HG02885 (cell line): ENCODE measurements around the gene HBM.
"Not testable (repeated sequence)": the region's sequence is repeated elsewhere in the genome, so short reads cannot be mapped to it uniquely, and the experiment has no call there.

ENCODE experiments used
- ATAC-seq: cut with Tn5 transposase; IDR thresholded peaks from one replicate; pipeline ENCODE4 v1.9.1; 2021; ENCODE audit warnings: mild to moderate bottlenecking; ENCODE audit not compliant: unreplicated experiment, poor library complexity

The HBM gene, protein sequence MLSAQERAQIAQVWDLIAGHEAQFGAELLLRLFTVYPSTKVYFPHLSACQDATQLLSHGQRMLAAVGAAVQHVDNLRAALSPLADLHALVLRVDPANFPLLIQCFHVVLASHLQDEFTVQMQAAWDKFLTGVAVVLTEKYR

DNA sequence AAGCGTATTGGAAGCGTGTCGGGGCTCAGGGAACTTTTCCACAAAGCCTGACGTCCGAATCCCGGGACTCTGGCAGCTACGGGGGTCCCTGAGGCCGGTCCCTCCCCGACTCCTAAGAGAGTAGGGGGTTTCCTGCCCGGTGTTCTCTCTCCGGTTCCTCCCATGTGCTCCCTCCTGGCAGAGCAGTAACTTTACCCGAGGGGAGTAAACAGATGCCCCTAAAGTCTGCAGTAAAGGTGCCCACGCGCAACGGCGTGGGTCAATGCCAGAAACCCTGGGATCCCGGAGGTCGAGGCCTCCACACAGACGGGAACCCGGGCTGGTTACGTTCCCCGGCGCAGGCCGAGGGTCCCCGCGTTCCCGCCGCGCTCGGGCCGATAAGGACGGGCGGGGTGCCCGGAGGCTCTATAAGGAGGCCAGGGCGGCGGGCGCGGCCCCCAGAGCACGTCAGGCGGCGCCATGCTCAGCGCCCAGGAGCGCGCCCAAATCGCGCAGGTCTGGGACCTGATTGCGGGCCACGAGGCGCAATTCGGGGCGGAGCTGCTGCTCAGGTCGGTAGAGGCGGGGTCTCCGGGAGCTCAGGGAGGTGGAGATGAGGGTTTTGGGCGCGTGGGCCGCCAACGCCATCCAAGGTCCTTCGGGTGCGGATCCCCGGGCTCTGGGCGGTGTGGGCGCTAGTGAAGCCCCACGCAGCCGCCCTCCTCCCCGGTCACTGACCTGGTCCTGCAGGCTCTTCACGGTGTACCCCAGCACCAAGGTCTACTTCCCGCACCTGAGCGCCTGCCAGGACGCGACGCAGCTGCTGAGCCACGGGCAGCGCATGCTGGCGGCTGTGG lies at the start of gene HBM:
HBM (plus strand) TSS at position 440 of the 836 bp plus-strand sequence; CDS start at position 460, 20 bp downstream.
- no peak for ATAC-seq

DNA sequence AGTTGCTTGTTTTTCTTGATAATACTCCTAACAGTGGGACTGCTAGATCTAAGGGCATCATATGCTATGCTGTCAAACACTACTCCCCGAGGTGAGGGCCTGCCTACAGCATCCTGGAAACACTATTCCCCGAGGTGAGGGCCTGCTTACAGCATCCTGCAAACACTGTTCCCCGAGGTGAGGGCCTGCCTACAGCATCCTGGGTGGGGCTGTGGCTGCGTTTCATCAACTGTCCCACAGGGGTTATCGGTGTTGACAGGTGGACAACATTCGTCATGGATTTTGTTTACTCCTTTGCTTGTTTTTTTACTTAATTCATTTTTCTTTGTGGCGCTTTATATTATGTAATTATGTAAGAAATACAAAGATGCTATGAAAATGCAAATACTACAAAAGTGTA lies 49.8 kb upstream of the HBM start:
- no peak for ATAC-seq

DNA sequence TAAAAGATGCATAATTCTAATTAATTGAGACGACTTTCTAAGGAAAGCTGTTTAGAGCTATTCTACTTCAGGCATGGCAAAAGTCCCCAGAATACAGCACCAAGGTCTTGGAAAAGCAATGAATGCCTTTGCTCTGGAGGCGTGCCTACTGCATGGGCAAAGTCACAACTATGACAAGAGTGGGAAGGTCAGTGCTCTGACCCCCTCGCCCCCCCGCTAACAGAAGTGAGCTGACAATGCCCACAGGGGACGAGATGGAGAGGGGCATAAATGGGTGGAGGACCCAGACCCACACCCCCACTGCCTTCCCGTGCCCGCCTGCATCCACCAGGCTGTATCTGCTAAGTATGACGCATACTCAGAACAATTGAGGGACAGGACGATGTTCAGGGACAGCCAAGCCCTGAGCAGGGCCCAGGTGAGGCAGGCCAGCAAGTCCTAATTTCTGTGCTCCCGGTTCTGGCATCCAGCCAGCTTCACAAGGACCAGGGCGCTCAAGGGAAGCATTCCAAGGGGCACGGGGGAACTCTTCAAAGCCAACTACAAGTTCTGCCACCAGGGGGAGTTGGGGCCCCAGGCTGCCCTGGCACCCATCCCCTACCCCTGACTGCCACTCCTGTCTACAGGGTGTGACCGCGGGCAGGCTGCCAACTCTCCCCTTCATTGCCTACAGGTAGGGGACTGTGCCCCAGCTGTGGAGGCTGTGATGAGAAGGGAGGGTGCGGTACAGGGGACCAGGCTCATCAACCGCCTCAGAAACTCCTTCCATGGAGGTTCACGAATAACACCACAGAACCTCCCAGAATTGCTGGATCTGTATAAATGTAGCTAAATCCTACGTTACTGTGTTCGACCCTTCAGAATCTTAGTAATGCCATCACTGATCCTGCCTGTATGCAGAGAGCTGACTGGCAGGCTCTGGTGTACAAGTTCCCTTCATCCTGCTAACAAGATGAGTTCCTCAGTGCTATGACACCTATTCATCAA lies 48.1 kb upstream of the HBM start:
- ATAC-seq: no peak

DNA sequence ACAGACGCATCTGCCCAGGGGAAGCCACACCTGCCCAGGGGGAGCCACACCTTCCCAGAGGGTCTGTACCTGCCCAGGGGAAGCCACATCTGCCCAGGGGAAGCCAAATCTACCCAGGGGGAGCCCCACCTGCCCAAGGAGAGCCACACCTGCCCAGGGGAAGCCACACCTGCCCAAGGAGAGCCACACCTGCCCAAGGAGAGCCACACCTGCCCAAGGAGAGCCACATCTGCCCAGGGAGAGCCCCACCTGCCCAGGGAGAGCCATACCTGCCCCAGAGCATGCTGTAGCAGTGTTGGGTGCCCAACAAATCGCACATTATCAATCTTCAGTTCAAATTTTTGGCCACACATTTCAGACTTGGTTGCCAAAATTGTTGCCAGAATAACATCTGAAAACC lies 46.9 kb upstream of the HBM start:
- ATAC-seq: no peak

DNA sequence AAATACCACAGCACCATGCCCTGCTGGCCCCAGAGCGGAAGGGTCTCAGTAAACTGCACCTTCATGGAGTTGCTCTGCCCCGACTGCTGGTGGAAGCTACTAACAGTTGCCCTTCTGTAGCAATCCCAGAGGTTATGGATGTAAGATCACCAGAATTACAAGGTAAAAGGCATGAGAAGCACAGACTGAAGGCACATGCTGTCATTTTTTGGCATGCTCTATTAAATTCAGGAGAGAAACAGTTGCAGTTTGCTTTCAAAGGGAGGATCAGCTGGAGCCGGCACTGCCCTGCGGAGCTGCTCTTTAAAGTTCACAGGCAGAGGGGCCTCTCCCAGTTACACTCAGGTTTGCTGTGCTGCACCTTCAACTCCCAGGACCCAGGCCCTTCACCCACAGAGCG lies 46.5 kb upstream of the HBM start:
- no peak for ATAC-seq

DNA sequence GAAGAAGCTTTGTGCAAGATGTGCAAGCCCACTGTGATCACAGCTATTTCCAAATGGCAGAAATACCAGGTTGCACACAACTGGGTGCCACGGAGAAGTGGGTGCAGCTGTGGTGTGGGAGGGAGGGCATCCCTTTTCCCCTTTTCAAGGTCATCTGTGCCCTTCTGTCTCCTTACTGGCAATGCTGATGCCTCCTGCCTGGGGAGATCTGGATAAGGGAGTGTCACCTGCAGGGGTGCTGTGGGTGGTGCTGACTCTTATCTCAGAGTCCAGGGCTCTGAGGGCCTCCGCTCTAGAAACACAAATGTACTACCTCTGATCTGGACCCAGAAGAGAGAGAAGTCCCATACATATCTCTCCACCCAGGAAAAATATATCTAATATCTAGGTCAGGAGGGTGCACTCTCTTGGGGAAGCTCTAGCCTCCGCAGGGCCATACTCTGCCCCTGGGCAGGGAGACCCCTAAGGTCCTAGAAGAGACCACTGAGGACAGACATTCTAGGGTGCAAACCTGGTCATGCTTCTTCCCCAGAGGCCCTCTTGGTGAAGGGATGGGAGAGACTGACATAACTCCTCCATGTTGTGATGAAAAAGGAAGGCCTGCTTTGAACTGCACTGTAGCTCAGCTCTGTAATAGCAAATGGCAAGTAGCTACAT lies 45.8 kb upstream of the HBM start:
- ATAC-seq: no peak

DNA sequence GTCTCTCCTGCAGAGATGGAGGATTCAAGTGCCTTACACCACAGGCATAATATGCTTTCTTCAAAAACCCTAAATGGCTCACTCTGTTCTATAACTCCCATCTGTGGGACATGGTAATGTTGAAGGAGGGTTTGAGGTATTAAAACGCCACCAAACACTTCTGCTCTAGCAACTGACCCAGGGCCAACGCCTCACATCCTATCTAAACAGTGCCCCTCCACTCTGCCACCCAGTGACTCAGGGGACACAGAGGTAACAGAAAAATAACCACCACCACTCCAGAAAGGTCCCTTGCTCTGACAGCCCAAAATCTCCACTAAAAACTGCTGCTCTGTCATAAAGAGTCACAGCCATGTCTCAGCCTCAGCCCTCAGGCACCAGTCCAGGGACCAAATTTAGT lies 45.0 kb upstream of the HBM start:
- no peak for ATAC-seq

DNA sequence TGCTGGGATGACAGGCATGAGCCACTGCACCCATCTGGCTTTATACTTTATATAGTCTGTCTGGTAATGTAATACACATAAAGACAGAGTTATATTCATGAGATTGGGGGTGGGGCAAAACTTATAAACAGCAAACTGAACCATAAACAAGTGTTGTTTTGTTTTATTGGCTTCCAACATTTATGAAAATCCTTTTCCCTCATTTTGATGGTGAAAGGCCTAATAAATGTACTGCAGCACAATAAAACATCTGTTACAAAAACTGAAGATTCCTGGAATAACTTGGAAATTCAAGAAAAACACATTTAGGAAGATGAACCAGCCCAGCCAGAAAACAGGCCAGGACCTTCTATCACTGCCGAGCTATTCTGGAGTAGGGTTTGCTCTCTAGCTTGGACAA lies 43.4 kb upstream of the HBM start:
- no peak for ATAC-seq

DNA sequence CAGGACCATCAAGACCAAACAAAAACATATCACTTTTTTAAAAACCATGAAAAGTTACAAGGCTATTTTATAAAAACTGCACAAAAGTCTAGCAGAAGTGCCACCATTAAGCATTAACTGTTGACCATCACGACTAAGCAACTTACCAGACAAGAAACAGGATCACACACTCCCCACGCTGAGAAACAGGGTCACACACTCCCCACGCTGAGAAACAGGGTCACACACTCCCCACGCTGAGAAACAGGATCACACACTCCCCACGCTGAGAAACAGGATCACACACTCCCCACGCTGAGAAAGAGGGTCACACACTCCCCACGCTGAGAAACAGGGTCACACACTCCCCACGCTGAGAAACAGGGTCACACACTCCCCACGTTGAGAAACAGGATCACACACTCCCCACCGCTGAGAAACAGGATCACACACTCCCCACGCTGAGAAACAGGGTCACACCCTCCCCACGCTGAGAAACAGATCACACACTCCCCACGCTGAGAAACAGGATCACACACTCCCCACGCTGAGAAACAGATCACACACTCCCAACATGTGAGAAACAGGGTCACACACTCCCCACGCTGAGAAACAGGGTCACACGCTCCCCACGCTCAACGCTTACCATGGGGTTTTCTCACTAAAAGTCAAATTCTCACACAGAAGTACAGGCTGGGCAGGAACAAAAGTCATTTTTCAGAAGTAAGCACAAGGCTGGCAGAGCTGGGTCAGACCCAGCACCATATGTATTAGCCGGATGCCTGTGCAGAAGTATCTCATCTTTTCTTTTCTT lies 42.0 kb upstream of the HBM start:
- ATAC-seq: not testable (repeated sequence)

DNA sequence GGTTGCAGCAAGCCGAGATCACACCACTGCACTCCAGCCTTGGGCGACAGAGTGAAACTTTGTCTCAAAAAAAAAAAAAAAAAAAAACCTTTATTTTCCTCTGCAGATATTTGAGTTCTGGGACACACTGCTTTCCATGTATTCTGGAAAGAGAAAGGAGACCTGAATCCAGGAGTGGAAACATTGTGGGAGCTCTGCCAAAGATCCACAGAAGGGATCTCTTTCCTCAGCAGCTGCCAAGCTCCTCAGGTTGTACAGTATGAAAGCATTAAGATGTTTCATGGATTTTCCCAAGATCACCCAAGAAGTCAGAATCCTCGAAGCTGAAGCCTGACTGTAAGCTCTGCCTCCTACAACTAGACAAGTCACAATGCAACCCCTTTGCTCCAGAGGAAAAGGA lies 40.8 kb upstream of the HBM start:
- no peak for ATAC-seq

DNA sequence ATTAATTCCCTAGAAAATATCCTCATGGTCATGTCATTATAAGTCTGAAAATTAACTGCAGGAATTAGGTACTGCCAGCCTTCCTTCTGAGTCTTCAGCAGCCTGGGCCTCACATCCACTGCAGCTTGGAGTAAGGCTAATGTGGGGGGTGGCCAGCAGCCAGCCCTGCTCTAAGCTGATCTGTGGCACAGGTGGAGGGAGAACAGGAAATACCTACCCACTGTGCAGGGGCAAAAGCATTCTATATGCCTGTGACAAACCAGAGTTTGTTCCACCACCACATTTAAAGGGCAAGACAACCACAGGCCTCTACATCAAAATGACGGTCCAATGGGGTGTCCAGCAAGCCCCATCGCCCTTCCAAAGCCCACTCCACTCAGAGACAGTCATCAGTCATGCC lies 36.7 kb upstream of the HBM start:
- no peak for ATAC-seq

DNA sequence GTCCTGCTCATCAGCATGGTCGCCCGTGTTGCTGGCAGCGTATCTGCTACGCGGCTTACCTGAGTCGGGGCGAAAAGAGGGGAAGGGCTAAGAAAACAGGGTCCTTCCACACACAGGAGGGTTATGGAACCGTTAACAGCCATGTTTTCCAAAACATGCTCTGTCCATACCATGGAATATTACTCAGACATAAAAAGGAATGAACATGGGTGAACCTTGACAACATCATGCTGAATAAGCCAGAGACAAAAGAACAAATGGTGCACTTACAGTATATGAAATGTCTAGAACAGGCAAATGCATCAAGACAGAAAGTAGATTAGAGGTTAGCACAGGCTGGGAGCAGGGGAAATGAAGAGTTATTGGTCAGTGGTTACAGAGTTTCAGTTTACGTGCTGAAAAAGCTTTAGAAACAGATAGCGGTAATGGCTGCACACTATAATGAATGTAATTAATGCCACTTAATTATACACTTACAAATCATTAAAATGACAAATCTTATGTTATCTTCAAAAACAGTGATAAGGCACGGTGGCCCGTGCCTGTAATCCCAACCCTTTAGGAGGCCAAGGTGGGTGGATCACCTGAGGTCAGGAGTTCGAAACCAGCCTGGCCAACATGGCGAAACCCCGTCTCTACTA lies 35.1 kb upstream of the HBM start:
- no peak for ATAC-seq

DNA sequence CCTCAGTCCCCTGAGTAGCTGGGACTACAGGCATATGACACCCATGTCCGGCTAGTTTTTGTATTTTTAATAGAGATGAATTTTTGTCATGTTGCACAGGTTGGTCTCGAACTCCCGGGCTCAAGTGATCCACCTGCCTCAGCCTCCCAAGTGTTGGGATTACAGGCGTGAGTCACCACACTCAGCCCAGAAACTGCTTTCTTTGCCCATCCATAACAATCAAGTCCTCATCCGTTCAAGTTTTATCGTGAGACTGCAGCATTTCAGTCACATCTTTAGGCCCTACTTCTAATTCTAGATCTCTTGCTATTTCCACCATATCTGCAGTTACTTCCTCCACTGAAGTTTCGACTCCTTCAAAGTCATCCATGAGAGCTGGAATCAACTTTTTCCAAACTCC lies 33.7 kb upstream of the HBM start:
- ATAC-seq: no peak

DNA sequence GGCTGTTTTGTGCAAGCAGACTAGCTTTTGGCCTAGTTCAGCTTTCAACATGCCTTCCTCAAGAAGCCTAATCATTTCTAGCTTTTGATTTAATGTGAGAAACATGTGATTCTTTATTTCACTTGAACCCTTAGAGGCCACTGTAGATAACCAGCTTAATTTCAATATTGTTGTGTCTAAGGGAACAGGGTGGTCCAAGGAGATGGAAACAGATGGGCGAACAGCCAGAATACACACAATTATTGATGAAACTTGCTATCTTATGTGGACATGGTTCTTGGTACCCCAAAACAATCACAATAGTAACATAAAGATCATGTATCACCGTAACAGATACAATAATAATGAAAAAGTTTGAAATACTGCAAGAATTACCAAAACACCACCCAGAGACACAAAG lies 32.1 kb upstream of the HBM start:
- ATAC-seq: no peak

DNA sequence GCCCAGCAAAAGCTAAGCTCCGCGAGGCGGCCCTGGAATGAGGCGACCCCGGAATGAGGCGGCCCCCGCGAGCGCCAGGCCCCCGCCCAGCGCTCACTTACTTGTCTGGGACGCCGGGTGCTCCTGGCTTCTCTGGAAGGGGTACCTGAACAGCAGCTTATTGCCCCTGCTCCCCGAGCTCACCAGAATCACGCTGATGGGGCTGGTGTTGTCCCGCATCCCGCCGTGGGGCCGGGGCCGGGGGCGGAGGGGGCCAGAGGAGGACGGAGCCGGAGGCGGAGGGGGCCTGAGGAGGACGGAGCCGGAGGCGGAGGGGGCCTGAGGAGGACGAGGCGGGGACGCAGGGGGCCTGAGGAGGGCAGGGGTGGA lies 27.7 kb upstream of the HBM start:
- ATAC-seq: no peak

DNA sequence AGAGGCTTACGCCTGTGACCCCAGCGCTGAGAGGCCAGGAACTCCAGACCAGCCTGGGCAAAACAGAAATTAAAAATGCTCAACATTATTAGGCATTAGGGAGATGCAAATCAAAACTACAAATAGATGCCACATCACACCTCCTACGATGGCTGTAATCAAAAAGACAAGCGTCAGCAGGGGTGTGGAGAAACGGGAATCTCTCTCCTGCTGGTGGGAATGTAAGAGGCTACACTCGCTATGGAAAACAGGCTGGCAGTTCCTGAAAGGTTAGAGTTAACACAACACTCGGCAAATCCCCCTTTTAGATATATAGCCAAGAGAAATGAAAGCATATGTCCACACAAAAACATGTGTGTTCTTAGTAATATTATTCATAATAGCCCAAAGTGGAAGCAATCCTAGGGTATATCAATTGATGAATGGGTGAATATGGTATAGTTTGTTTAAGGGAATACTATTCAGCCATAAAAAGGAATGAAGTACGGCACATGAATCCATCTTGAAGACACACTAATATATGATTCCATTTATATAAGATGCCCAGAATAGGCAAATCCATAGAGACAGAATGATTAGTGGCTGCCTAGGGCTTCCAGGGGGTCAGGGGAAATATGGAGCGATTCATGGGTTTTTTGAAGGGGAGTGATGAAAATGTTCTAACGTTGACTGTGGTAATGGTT lies 25.5 kb upstream of the HBM start:
- ATAC-seq: no peak

DNA sequence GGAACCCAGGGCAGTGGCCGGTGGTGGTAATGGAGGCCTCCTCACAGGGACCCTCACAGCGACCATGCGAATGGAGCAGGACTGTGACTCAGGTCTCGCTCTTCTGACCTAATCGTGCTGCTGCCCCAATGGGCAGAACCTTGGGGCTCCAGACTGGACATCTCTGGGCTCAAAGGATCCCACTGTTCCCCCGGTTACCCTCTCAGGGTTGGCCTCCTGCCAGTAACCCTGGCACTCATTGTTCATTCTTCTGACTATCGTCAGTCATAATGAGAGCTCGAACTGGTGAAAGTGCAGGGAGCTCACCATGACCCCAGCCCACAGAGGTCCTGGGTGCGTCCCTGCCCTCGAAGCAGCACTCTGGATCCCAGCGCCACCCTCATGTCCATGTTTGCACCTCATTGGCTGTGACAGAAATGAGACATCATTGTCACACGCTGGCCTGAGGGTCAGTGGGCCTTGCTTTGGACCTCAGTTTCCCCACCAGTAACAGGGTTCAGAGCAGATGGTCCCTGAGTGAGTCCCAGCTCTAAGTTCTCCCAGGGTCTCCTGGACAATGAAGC lies 23.3 kb upstream of the HBM start:
- no peak for ATAC-seq

DNA sequence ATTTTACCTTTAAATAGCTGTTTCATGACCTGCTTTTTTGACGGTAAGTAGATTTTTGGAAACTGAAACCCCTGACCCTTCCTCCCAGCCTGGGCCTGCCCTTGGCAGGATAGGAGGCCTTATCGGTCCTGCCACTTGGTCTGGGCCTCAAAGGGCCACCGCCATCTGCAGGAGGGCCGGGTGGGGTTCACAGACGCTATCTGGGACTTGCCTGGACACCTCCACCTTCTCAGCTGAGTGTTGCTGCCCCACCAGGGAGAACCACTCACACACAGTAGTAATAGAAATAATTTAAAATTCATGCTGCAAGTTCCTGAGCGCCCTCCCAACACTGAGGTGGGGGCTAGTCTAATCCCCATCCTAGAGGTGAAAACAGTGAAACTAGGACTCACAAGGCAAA lies 22.7 kb upstream of the HBM start:
- no peak for ATAC-seq
